B cell (primary cell): ENCODE data around the gene PTBP3. TPM values are rescaled to one million over a fixed set of nuclear protein-coding genes. Genes with fewer than 3 reads are reported as not detected.

Experiments used
- ATAC-seq: fragments of 200-7000 bp; cut with Tn5 transposase; one replicate; pipeline ENCODE4 v1.10.0; 2021; ENCODE audit warnings: low read depth, mild to moderate bottlenecking, moderate number of reproducible peaks, moderate library complexity
- CTCF ChIA-PET: fragments of 350-600 bp; sonication (Branson Sonifier 250); formaldehyde crosslinking; loops from one replicate; lab custom pipeline; 2021; ENCODE audit warnings: antibody characterized with exemption, inconsistent platforms; lab: Charles Lee
- POLR2A ChIA-PET: fragments of 350-600 bp; sonication (Branson Sonifier 250); formaldehyde crosslinking; loops from one replicate; lab custom pipeline; 2021; ENCODE audit warnings: antibody characterized with exemption; lab: Charles Lee
- DNase-seq: peaks from one replicate; pipeline ENCODE4 v3.0.0; 2013
- H2AFZ ChIP-seq: 2 replicates; pipeline ENCODE4 v1.6.1; 2012; ENCODE audit warnings: mild to moderate bottlenecking, low read depth, low read length; ENCODE audit not compliant: insufficient read depth, poor library complexity, severe bottlenecking
- H3K27ac ChIP-seq, 2 donors: 1 replicate in 1 of 2; 2 replicates in 1 of 2; pipeline ENCODE4 v1.5.1; 2012 to 2013; ENCODE audit warnings: low read length in 2 of 2, mild to moderate bottlenecking in 2 of 2, moderate library complexity in 1 of 2
- H3K27me3 ChIP-seq, 4 experiments: fragments of 200-600 bp in 1 of 4; sonication (generic) in 1 of 4; replicated peaks in 1 of 4; 1 replicate in 2 of 4; 2 replicates in 2 of 4; pipeline versions ENCODE4 v1.6.1 to v1.7.0; 2013 to 2016; ENCODE audit warnings: low read length in 3 of 4, mild to moderate bottlenecking in 2 of 4, mixed read lengths in 1 of 4, moderate library complexity in 1 of 4; ENCODE audit not compliant: insufficient read depth in 4 of 4, control insufficient read depth in 3 of 4; ENCODE audit errors: control extremely low read depth in 1 of 4
- H3K36me3 ChIP-seq, 2 experiments: replicated peaks in 1 of 2; 1 replicate in 1 of 2; 2 replicates in 1 of 2; pipeline versions ENCODE4 v1.6.1 to v1.7.1; 2013; ENCODE audit warnings: low read length in 1 of 2; ENCODE audit not compliant: insufficient read depth in 2 of 2, control insufficient read depth in 1 of 2; ENCODE audit errors: control extremely low read depth in 1 of 2, extremely low read depth in 1 of 2
- H3K4me1 ChIP-seq, 2 donors: fragments of 200-600 bp in 1 of 2; sonication (generic) in 1 of 2; 1 replicate in 1 of 2; 2 replicates in 1 of 2; pipeline versions ENCODE4 v1.5.1 to v1.6.1; 2013 to 2017; ENCODE audit warnings: low read length in 2 of 2; ENCODE audit not compliant: control insufficient read depth in 2 of 2, insufficient read depth in 2 of 2
- H3K4me2 ChIP-seq: replicated peaks from 2 replicates; pipeline ENCODE3; 2012; ENCODE audit warnings: mild to moderate bottlenecking, low read depth, low read length; ENCODE audit not compliant: poor library complexity, severe bottlenecking
- H3K4me3 ChIP-seq, 5 experiments: fragments of 200-600 bp in 1 of 5; sonication (generic) in 1 of 5; 1 replicate in 3 of 5; 2 replicates in 2 of 5; pipeline versions ENCODE4 v1.5.1 to v1.7.0; 2011 to 2016; ENCODE audit warnings: low read length in 4 of 5, mild to moderate bottlenecking in 4 of 5, low read depth in 2 of 5, control low read depth in 1 of 5, moderate library complexity in 1 of 5; ENCODE audit not compliant: insufficient read depth in 1 of 5; ENCODE audit errors: control extremely low read depth in 1 of 5, extremely low read depth in 1 of 5
- H3K79me2 ChIP-seq: fragments of 200-600 bp; sonication (generic); one replicate; pipeline ENCODE4 v1.6.0; 2016; ENCODE audit warnings: low read length; ENCODE audit not compliant: control insufficient read depth, insufficient read depth
- H3K9ac ChIP-seq: fragments of 200-600 bp; sonication (generic); 2 replicates; pipeline ENCODE4 v1.6.1; 2017; ENCODE audit warnings: mild to moderate bottlenecking, low read length, moderate library complexity
- H3K9me3 ChIP-seq, 3 donors: one replicate each; pipeline versions ENCODE4 v1.6.1 to v1.7.1; 2013; ENCODE audit warnings: low read length in 2 of 3; ENCODE audit not compliant: control insufficient read depth in 2 of 3, insufficient read depth in 1 of 3; ENCODE audit errors: control extremely low read depth in 1 of 3
- H4K20me1 ChIP-seq: 2 replicates; pipeline ENCODE4 v1.6.0; 2012; ENCODE audit warnings: mild to moderate bottlenecking, low read length; ENCODE audit not compliant: insufficient read depth, control insufficient read depth, poor library complexity, severe bottlenecking
- H3K27ac Mint-ChIP-seq: one replicate; pipeline ENCODE4 v1.8.0; 2021; ENCODE audit warnings: mixed read lengths
- H3K27me3 Mint-ChIP-seq: one replicate; pipeline ENCODE4 v1.8.0; 2021; ENCODE audit warnings: mixed read lengths
- H3K4me1 Mint-ChIP-seq: one replicate; pipeline ENCODE4 v1.8.0; 2021; ENCODE audit warnings: mixed read lengths
- H3K4me3 Mint-ChIP-seq: one replicate; pipeline ENCODE4 v1.8.0; 2021; ENCODE audit warnings: mixed read lengths
- H3K9me3 Mint-ChIP-seq: one replicate; pipeline ENCODE4 v1.8.0; 2022; ENCODE audit warnings: mixed read lengths; ENCODE audit not compliant: insufficient read depth
- CTCF ChIP-seq: fragments of 200-600 bp; IDR thresholded peaks from one replicate; pipeline ENCODE4 v1.8.0; 2022; ENCODE audit warnings: antibody characterized with exemption, mild to moderate bottlenecking
- EZH2 ChIP-seq: IDR thresholded peaks from 2 replicates; pipeline ENCODE4 v1.6.1; 2012; ENCODE audit warnings: borderline replicate concordance, low read depth, mild to moderate bottlenecking, moderate library complexity, low read length; ENCODE audit not compliant: insufficient read depth, poor library complexity, severe bottlenecking
- WGBS: methylation state at CpG from one replicate; pipeline ENCODE4 v1.1.5; 2013; ENCODE audit warnings: missing lambda C conversion rate; ENCODE audit not compliant: insufficient coverage; 5-methylcytosine and 5-hydroxymethylcytosine counted together
- intact Hi-C: fragments of 100-400 bp; cut with micrococcal nuclease; formaldehyde crosslinking; loops from one replicate; pipeline ENCODE4 v1.10.0; 2022
- polyA plus RNA-seq: library from polyadenylated mRNA; depleted of rRNA; stranded (reverse); fragments of >200 nt; gene quantifications from 2 replicates; pipeline ENCODE4 v1.2.3, GENCODE V29; 2012
- total RNA-seq, 2 donors: library from RNA; stranded (reverse); fragments of 120-200 nt in 1 of 2; gene quantifications; 1 replicate in 1 of 2; 2 replicates in 1 of 2; pipeline versions ENCODE4 v1.2.3 to v1.2.4, GENCODE V29; 2013 to 2022

PTBP3 gene
- total and polyA plus RNA-seq, 2 donors (not counting 1 experiment from before 2014, with no cell fraction given): 22.8 to 133 TPM

GRCh38 chr9:112174965-112175795, 158.2 kb downstream of the PTBP3 start, which contains the start of gene SUSD1:
Gene SUSD1, minus strand, starts transcription at chr9:112175297. Its CDS starts 62 bp downstream, at chr9:112175235.
- Mint-ChIP-seq H3K4me1 (peaks cover 46% of the 10 kb centered on the region), H3K9me3 (no peaks in the 10 kb centered on the region), H3K27me3 (no peaks in the 10 kb centered on the region), H3K4me3 (peak within 1 kb of the TSS; percentile 92), H3K27ac (peak within 1 kb of the TSS; percentile 83)
- POLR2A ChIA-PET: interaction anchor here (0.6 to 1.2 kb wide), 3 partner anchors 10 to 64 kb away, joined by 4 to 9 read pairs (median 8); no protein-coding TSS in a partner anchor
- WGBS: 5% methylated on average over 87 of the region's 88 CpGs
- H3K27ac ChIP-seq: peak within 1 kb of the TSS; percentile 17 to 49
- H2AFZ ChIP-seq: peak within 1 kb of the TSS; percentile 88
- no peaks in the 10 kb centered on the region for H3K9me3 ChIP-seq
- CTCF ChIA-PET: interaction anchor here (1.2 to 1.7 kb wide), 3 partner anchors 10 to 44 kb away, joined by 3 to 4 read pairs (median 3); no protein-coding TSS in a partner anchor
- DNase-seq (peak; percentile 51), ATAC-seq (peak; percentile 56)
- H3K27me3 ChIP-seq: no peaks in the 10 kb centered on the region
- H3K4me1 ChIP-seq: peaks cover 18 to 25% of the 10 kb centered on the region in 2 donors
- H3K4me2 ChIP-seq: peak within 1 kb of the TSS; percentile 92
- H3K4me3 ChIP-seq: peak within 1 kb of the TSS; percentile 34 to 80 (median 56)
- intact Hi-C loops: loop anchor here (1.0 to 2.0 kb wide), 2 partner anchors 12 to 44 kb away; no protein-coding TSS in a partner anchor
- no peaks in the 10 kb centered on the region for H4K20me1 ChIP-seq
- no peak for TF ChIP-seq EZH2
- peak within 1 kb of the TSS; percentile 74 for H3K9ac ChIP-seq
- H3K79me2 ChIP-seq: peaks cover 28% of the 10 kb centered on the region
- no peaks in the 10 kb centered on the region for H3K36me3 ChIP-seq

DNA sequence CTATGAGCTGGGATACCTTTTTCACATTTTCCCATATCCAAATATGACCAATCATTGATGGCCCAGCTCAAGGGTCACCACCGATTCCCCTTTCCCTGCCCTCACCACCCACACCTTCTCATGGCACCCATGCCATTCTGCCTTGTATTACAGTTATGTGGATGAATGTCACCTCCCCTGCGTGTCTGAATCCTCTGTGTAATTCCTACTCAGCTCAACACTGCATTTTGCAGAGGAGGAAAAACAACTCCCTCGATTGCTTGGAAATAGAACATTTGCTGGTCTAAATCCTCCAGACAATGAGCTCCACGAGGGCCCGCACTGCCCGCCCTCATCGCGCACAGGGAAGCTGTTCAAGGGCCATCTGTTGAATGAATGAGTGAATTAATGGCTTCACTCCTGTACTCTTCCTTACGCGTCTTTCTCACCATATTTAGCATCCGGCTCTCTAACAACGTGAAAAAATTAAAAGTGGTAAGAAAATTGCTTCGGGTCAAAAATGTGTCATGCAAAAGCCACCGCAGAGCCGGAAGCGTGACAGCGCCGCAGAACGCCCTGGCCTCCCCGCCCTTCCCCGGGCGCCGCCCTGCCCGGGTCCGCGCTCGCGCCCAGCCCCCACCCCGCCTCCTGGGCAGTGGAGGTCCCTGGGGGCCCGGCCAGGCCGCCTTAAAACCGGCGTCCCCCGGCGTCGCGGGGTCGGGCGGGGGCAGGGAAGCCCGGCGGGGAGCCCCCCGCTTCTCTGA, 159.0 kb downstream of the PTBP3 start:
- peak overlapping the region; percentile 88 for H2AFZ ChIP-seq
- ChIA-PET CTCF (interaction anchor here (1.2 to 1.7 kb wide), 3 partner anchors 9 to 45 kb away, joined by 3 to 4 read pairs (median 3); no protein-coding TSS in a partner anchor), POLR2A (interaction anchor here (1.0 to 1.2 kb wide), 2 partner anchors 9 to 63 kb away, joined by 4 to 9 read pairs; no protein-coding TSS in a partner anchor)
- peak; percentile 83 for ATAC-seq
- no peaks in the 10 kb centered on the region for H3K27me3 ChIP-seq
- Mint-ChIP-seq H3K4me1 (peaks cover 50% of the 10 kb centered on the region), H3K27me3 (no peaks in the 10 kb centered on the region), H3K4me3 (peak overlapping the region; percentile 92), H3K27ac (peak overlapping the region; percentile 83), H3K9me3 (no peaks in the 10 kb centered on the region)
- TF ChIP-seq EZH2 (no peak), CTCF (no peak)
- peaks cover 21 to 27% of the 10 kb centered on the region in 2 donors for H3K4me1 ChIP-seq
- H3K4me3 ChIP-seq: peak overlapping the region; percentile 22 to 80 (median 56)
- H3K4me2 ChIP-seq: peak overlapping the region; percentile 92
- under 1% methylated on average over 31 of the region's 42 CpGs for whole genome bisulfite sequencing
- peaks cover 32% of the 10 kb centered on the region for H3K79me2 ChIP-seq
- H3K36me3 ChIP-seq: no peaks in the 10 kb centered on the region
- DNase-seq: peak; percentile 70
- intact Hi-C loops: loop anchor here (1.0 to 2.0 kb wide), 2 partner anchors 11 to 44 kb away; no protein-coding TSS in a partner anchor
- no peaks in the 10 kb centered on the region for H4K20me1 ChIP-seq
- H3K27ac ChIP-seq: peak overlapping the region; percentile 17 to 49
- H3K9ac ChIP-seq: peak overlapping the region; percentile 74
- no peaks in the 10 kb centered on the region for H3K9me3 ChIP-seq
